ENCODE data around the gene TSC22D1.
A peak's percentile ranks its signal among the peaks of the same experiment; 100 is the strongest.
"Not testable (repeated sequence)": the region's sequence is repeated elsewhere in the genome, so short reads cannot be mapped to it uniquely, and the experiment has no call there.

Gene TSC22D1

DNA sequence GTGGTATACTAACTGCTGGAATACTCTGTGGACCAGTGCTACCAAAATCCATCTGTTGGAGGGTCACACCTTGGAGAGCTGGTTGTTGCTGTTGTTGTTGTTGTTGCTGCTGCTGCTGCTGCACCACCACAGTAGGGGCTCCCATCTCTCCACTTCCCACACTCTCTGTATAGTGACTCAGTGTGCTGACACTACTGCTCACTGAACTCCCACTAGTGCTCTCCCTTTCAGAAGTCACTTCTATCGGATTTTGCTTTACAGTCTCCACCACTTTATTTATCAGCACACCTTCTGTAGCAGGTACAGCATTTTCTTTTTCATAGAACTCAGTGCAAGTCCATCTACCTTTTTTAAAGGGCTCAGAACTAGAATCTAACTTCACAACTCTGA is 1.7 kb downstream of the TSC22D1 start:
- in situ Hi-C loops (cut with HindIII; ENCODE audit: low sequenced_read_pairs): no loop called here
- no peak for DNase-seq (ENCODE audit: low read depth, low spot score)
- peak overlapping the region; percentile 77 for H3K4me3 ChIP-seq (ENCODE audit: low read depth, low read length)
- TF ChIP-seq, protein P1, sequence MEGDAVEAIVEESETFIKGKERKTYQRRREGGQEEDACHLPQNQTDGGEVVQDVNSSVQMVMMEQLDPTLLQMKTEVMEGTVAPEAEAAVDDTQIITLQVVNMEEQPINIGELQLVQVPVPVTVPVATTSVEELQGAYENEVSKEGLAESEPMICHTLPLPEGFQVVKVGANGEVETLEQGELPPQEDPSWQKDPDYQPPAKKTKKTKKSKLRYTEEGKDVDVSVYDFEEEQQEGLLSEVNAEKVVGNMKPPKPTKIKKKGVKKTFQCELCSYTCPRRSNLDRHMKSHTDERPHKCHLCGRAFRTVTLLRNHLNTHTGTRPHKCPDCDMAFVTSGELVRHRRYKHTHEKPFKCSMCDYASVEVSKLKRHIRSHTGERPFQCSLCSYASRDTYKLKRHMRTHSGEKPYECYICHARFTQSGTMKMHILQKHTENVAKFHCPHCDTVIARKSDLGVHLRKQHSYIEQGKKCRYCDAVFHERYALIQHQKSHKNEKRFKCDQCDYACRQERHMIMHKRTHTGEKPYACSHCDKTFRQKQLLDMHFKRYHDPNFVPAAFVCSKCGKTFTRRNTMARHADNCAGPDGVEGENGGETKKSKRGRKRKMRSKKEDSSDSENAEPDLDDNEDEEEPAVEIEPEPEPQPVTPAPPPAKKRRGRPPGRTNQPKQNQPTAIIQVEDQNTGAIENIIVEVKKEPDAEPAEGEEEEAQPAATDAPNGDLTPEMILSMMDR (IDR thresholded peaks at IDR 0.05; ENCODE audit: low read depth, low read length): no peak

GRCh38 chr13:44573790-44574465 is 2.2 kb downstream of the TSC22D1 start:
- peak overlapping the region; percentile 77 for H3K4me3 ChIP-seq (ENCODE audit: low read depth, low read length)
- peak; percentile 83 for DNase-seq (ENCODE audit: low read depth, low spot score)
- in situ Hi-C loops (cut with HindIII; ENCODE audit: low sequenced_read_pairs): no loop called here
- TF ChIP-seq, protein P1 (IDR thresholded peaks at IDR 0.05; ENCODE audit: low read depth, low read length): peak; percentile 70

DNA sequence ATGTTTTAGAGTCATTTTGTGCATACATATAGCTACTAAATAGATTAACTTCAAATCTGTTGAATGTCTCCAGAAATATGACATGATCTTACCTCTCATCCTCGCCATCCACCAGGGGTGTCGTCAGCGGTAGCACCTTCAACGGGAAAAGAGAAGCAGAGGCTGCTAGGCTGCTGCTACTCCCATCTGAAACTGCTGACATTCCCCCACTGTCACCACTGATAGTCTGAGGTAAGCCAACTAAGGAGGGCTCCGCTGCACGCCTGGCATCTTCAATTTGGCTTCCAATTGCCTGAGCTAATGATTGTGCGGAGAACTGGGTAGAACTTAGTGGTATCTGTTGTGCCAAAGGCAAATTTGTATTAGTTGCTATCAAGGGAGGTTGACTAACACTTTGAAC is 3.1 kb downstream of the TSC22D1 start:
- in situ Hi-C loops (cut with HindIII; ENCODE audit: low sequenced_read_pairs): no loop called here
- H3K4me3 ChIP-seq (ENCODE audit: low read depth, low read length): peak overlapping the region; percentile 77
- TF ChIP-seq, protein P1 (IDR thresholded peaks at IDR 0.05; ENCODE audit: low read depth, low read length): no peak
- DNase-seq (ENCODE audit: low read depth, low spot score): no peak

GRCh38 chr13:44566601-44567000 is 9.5 kb downstream of the TSC22D1 start:
- in situ Hi-C loops (cut with HindIII; ENCODE audit: low sequenced_read_pairs): no loop called here
- H3K4me3 ChIP-seq (ENCODE audit: low read depth, low read length): no peak overlapping the region
- DNase-seq (ENCODE audit: low read depth, low spot score): no peak
- TF ChIP-seq, protein P1 (IDR thresholded peaks at IDR 0.05; ENCODE audit: low read depth, low read length): no peak

DNA sequence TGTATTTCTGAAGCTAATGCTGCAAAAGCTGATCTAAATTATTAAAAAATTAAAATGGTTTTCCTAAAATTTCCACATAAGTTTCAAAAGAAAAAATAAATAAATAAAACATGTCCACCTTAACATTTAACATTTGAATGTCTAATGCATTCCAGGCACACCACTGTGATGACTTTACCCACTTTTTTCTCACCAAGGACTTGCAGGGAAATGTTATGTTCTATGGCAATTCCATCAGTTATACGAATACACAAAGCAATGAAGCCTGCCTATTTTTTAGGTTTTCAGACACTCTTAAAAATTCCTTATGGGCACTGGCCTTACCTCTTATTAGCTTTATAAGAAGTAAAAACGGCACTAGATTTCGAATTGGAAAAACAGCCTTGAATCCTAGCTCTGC is 10.2 kb downstream of the TSC22D1 start:
- peak; percentile 32 for DNase-seq (ENCODE audit: low read depth, low spot score)
- in situ Hi-C loops (cut with HindIII; ENCODE audit: low sequenced_read_pairs): no loop called here
- no peak overlapping the region for H3K4me3 ChIP-seq (ENCODE audit: low read depth, low read length)
- TF ChIP-seq, protein P1 (IDR thresholded peaks at IDR 0.05; ENCODE audit: low read depth, low read length): no peak

DNA sequence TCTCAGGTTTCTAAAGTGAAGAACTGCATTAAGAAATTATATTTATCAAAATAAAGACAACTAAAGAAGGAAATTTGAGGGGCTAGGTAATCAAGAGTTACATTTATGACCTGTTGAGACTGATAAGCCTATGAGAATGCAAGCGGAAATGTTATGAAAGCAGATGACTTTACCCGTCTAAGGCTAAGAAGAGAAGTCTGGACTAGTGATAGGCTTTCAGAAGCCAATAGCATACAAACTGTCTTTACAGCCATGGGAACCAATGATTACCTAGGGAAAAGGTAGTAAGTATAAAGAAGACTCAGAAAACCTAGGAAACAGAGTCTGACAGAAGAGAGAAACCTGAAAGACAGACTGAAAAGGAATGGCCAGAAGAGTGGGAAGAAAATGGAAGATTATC is 11.2 kb downstream of the TSC22D1 start:
- no peak for DNase-seq (ENCODE audit: low read depth, low spot score)
- no peak overlapping the region for H3K4me3 ChIP-seq (ENCODE audit: low read depth, low read length)
- TF ChIP-seq, protein P1 (IDR thresholded peaks at IDR 0.05; ENCODE audit: low read depth, low read length): no peak
- in situ Hi-C loops (cut with HindIII; ENCODE audit: low sequenced_read_pairs): no loop called here

DNA sequence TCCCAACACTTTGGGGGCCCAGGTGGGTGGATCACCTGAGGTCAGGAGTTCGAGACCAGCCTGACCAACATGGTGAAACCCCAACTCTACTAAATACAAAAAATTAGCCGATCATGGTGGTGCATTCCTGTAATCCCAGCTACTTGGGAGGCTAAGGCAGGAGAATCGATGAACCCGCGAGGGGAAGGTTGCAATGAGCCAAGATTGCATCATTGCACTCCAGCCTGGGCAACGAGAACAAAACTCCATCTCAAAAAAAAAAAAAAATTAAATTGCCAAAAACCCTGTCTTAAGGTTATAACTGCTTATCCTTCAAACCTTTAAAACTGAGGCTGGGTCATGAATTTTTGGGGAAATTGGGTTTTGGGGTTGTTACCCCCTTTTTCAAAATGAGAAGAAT is 13.3 kb downstream of the TSC22D1 start:
- in situ Hi-C loops (cut with HindIII; ENCODE audit: low sequenced_read_pairs); H3K4me3 ChIP-seq (ENCODE audit: low read depth, low read length); DNase-seq (ENCODE audit: low read depth, low spot score): not testable (repeated sequence)

Measured in astrocyte of the spinal cord (primary cell).